IMR-90 (cell line): ENCODE measurements around the gene ZCCHC24. TPM values are rescaled to one million over a fixed set of nuclear protein-coding genes. Genes with fewer than 3 reads are reported as not detected.
A peak's percentile ranks its signal among the peaks of the same experiment; 100 is the strongest.

ENCODE experiments used
- ATAC-seq: fragments of 200-7000 bp; cut with Tn5 transposase; 2 replicates; pipeline ENCODE4 v1.9.1; 2020; ENCODE audit warnings: low read depth, mild to moderate bottlenecking, moderate library complexity
- BruUV-seq: library from RNA; stranded (reverse); fragments of 400-500 nt; replicated peaks from 2 replicates; lab custom pipeline; 2021; lab: Mats Ljungman, UMichigan
- CTCF ChIA-PET: fragments of 300-600 bp; formaldehyde crosslinking; extraction: SDS; loops from one replicate; lab custom pipeline; 2021; ENCODE audit warnings: antibody characterized with exemption; lab: Yijun Ruan, JAX
- POLR2A ChIA-PET: fragments of 300-600 bp; sonication (Branson Sonifier 250); formaldehyde crosslinking; loops from one replicate; lab custom pipeline; 2022; ENCODE audit warnings: antibody characterized with exemption; ENCODE audit not compliant: unreplicated experiment; lab: Charles Lee
- DNase-seq: peaks from one replicate; pipeline ENCODE4 v3.0.0; 2013
- H2AFZ ChIP-seq: replicated peaks from 2 replicates; pipeline ENCODE3; 2013; ENCODE audit warnings: low read length, mild to moderate bottlenecking; ENCODE audit not compliant: poor library complexity
- H2AK5ac ChIP-seq: 2 replicates; pipeline ENCODE4 v1.6.1; 2013; ENCODE audit warnings: low read depth, low read length, inconsistent platforms
- H2AK9ac ChIP-seq: replicated peaks from 2 replicates; pipeline ENCODE3; 2013; ENCODE audit warnings: mild to moderate bottlenecking, low read depth, low read length, moderate library complexity; ENCODE audit not compliant: poor library complexity
- H2BK120ac ChIP-seq: 2 replicates; pipeline ENCODE4 v1.6.1; 2013; ENCODE audit warnings: low read depth, low read length, inconsistent platforms
- H2BK15ac ChIP-seq: 3 replicates; pipeline ENCODE4 v1.6.1; 2013; ENCODE audit warnings: low read depth, low read length, inconsistent platforms
- H2BK20ac ChIP-seq: 2 replicates; pipeline ENCODE4 v1.6.1; 2013; ENCODE audit warnings: low read depth, mild to moderate bottlenecking, inconsistent platforms, low read length, moderate library complexity
- H2BK5ac ChIP-seq: 2 replicates; pipeline ENCODE4 v1.6.1; 2013; ENCODE audit warnings: mild to moderate bottlenecking, low read depth, low read length, inconsistent platforms; ENCODE audit not compliant: poor library complexity, severe bottlenecking
- H3K14ac ChIP-seq: replicated peaks from 2 replicates; pipeline ENCODE4 v1.6.1; 2013; ENCODE audit warnings: low read depth, low read length, inconsistent platforms
- H3K18ac ChIP-seq: 2 replicates; pipeline ENCODE4 v1.6.1; 2013; ENCODE audit warnings: low read depth, low read length, control low read depth
- H3K23ac ChIP-seq: 2 replicates; pipeline ENCODE4 v1.6.1; 2013; ENCODE audit warnings: low read depth, low read length, inconsistent platforms
- H3K27ac ChIP-seq: 2 replicates; pipeline ENCODE4 v1.5.1; 2013; ENCODE audit warnings: mild to moderate bottlenecking, control low read depth, low read length; ENCODE audit not compliant: insufficient read depth
- H3K27me3 ChIP-seq: 2 replicates; pipeline ENCODE4 v1.6.1; 2013; ENCODE audit warnings: low read length; ENCODE audit not compliant: control insufficient read depth, insufficient read depth
- H3K36me3 ChIP-seq: 2 replicates; pipeline ENCODE4 v1.6.1; 2013; ENCODE audit warnings: low read length, mixed read lengths; ENCODE audit not compliant: control insufficient read depth, insufficient read depth
- H3K4ac ChIP-seq: 2 replicates; pipeline ENCODE4 v1.6.1; 2013; ENCODE audit warnings: low read depth, low read length, inconsistent platforms
- H3K4me1 ChIP-seq: 2 replicates; pipeline ENCODE4 v1.6.1; 2013; ENCODE audit warnings: low read length, mixed read lengths; ENCODE audit not compliant: control insufficient read depth, insufficient read depth
- H3K4me2 ChIP-seq: 2 replicates; pipeline ENCODE4 v1.6.1; 2013; ENCODE audit warnings: low read depth, mild to moderate bottlenecking, control low read depth, low read length, moderate library complexity
- H3K4me3 ChIP-seq: 2 replicates; pipeline ENCODE4 v1.5.1; 2013; ENCODE audit warnings: low read depth, mild to moderate bottlenecking, control low read depth, low read length, moderate library complexity; ENCODE audit not compliant: insufficient read depth
- H3K56ac ChIP-seq: 2 replicates; pipeline ENCODE4 v1.6.1; 2013; ENCODE audit warnings: low read length, inconsistent platforms; ENCODE audit not compliant: insufficient read depth; ENCODE audit errors: extremely low read depth
- H3K79me1 ChIP-seq, 2 experiments: 2 replicates each; pipeline ENCODE4 v1.6.1; 2013; ENCODE audit warnings: low read length in 2 of 2, inconsistent platforms in 1 of 2, low read depth in 1 of 2
- H3K9ac ChIP-seq: 2 replicates; pipeline ENCODE4 v1.6.1; 2013; ENCODE audit warnings: low read depth, low read length, control low read depth
- H3K9me1 ChIP-seq: 2 replicates; pipeline ENCODE4 v1.6.1; 2013; ENCODE audit warnings: low read length, inconsistent platforms; ENCODE audit not compliant: insufficient read depth
- H3K9me3 ChIP-seq: 2 replicates; pipeline ENCODE4 v1.6.1; 2013; ENCODE audit warnings: low read length; ENCODE audit not compliant: control insufficient read depth, insufficient read depth
- H4K20me1 ChIP-seq: 2 replicates; pipeline ENCODE4 v1.6.1; 2013; ENCODE audit warnings: low read length, inconsistent platforms; ENCODE audit not compliant: insufficient read depth
- H4K5ac ChIP-seq: 2 replicates; pipeline ENCODE4 v1.6.1; 2013; ENCODE audit warnings: mild to moderate bottlenecking, low read depth, low read length, control low read depth
- H4K8ac ChIP-seq, 2 experiments: 2 replicates each; pipeline ENCODE4 v1.6.1; 2013; ENCODE audit warnings: low read depth in 2 of 2, low read length in 2 of 2, control low read depth in 1 of 2, inconsistent platforms in 1 of 2
- H4K91ac ChIP-seq: 2 replicates; pipeline ENCODE4 v1.6.1; 2013; ENCODE audit warnings: low read depth, low read length, inconsistent platforms; ENCODE audit not compliant: insufficient read depth
- BHLHE40 ChIP-seq: fragments of 150-350 bp; IDR thresholded peaks from 2 replicates; pipeline ENCODE4 v1.6.1; 2016; ENCODE audit warnings: mild to moderate bottlenecking, low read depth, low read length
- CTCF ChIP-seq: conservative IDR thresholded peaks from 2 replicates; pipeline ENCODE4 v1.5.1; 2012; ENCODE audit warnings: mild to moderate bottlenecking, low read depth, low read length, improper control_type of control experiment
- ELK1 ChIP-seq: fragments of 150-350 bp; IDR thresholded peaks from 2 replicates; pipeline ENCODE4 v1.6.1; 2016; ENCODE audit warnings: low read depth, mild to moderate bottlenecking, low read length, moderate library complexity, borderline replicate concordance
- MAFK ChIP-seq: IDR thresholded peaks from 2 replicates; pipeline ENCODE4 v1.6.1; 2012; ENCODE audit warnings: low read depth, low read length, improper control_type of control experiment
- MAZ ChIP-seq: IDR thresholded peaks from 2 replicates; pipeline ENCODE4 v1.6.1; 2012; ENCODE audit warnings: low read depth, mild to moderate bottlenecking, low read length, improper control_type of control experiment, moderate library complexity, borderline replicate concordance
- WGBS, 2 experiments: methylation state at CpG; one replicate each; pipeline versions ENCODE4 v1.1.5 to v1.1.7; 2013; ENCODE audit warnings: missing lambda C conversion rate in 2 of 2; ENCODE audit not compliant: insufficient read length in 1 of 2; ENCODE audit errors: extremely low coverage in 2 of 2; 5-methylcytosine and 5-hydroxymethylcytosine counted together
- dilution Hi-C: fragments of 300-500 bp; cut with HindIII; formaldehyde crosslinking; loops from one replicate; pipeline ENCODE4 v1.14.3; 2018; ENCODE audit warnings: low sequenced_read_pairs; ENCODE audit not compliant: unreplicated experiment
- in situ Hi-C: fragments of 300-500 bp; cut with MboI; formaldehyde crosslinking; loops from 3 replicates; pipeline ENCODE4 v1.14.3; 2019; ENCODE audit warnings: low sequenced_read_pairs, inconsistent platforms, mixed read lengths
- intact Hi-C: fragments of 100-400 bp; cut with micrococcal nuclease; formaldehyde crosslinking; loops from 2 replicates; pipeline ENCODE4 v1.10.0; 2022
- polyA plus RNA-seq, 3 experiments: library from polyadenylated mRNA; depleted of rRNA; stranded (reverse); fragments of >200 nt; gene quantifications; 2 replicates each; pipeline ENCODE4 v1.2.3, GENCODE V29; 2012; ENCODE audit warnings: low replicate concordance in 1 of 3
- total RNA-seq: library from RNA; depleted of rRNA; stranded (reverse); fragments of >200 nt; gene quantifications from 2 replicates; pipeline ENCODE4 v1.2.3, GENCODE V29; 2012

ZCCHC24 gene
- total and polyA plus RNA-seq, 2 of the 4 experiments (the other 2 are of a cell fraction): 15.1 to 25.9 TPM

- Histone ChIP-seq H3K79me1 (peaks cover 3 to 18% of the 10 kb centered on the region in 2 experiments; a peak in 1 of 4 replicates), H3K27ac (peak overlapping the region; percentile 79), H4K91ac (peak overlapping the region; percentile 95), H2BK120ac (peak overlapping the region; percentile 94), H4K20me1 (no peaks in the 10 kb centered on the region), H3K14ac (peak overlapping the region; percentile 95), H2AK9ac (peak overlapping the region; percentile 94), H3K56ac (peak overlapping the region; percentile 44), H3K4me3 (no peak overlapping the region), H2BK5ac (peak overlapping the region; percentile 73), H4K5ac (peak overlapping the region; percentile 58), H3K4me2 (0 out of 2 replicates have a peak overlapping the region, but pooled peaks have one; percentile 10), H4K8ac (peak overlapping the region; percentile 78 to 94), H3K9ac (peak overlapping the region; percentile 29), H3K36me3 (peaks cover 24% of the 10 kb centered on the region; the same call in 1 of the 2 replicates), H2BK20ac (peak overlapping the region; percentile 90), H2AFZ (peak overlapping the region; percentile 80), H3K23ac (peak overlapping the region; percentile 94), H2BK15ac (peak overlapping the region; percentile 79; the same call in 1 of the 3 replicates), H3K18ac (peak overlapping the region; percentile 70), H3K9me3 (no peaks in the 10 kb centered on the region), H3K9me1 (peaks cover 25% of the 10 kb centered on the region; the same call in 1 of the 2 replicates), H2AK5ac (peak overlapping the region; percentile 96), H3K4ac (peak overlapping the region; percentile 96), H3K4me1 (peaks cover 27% of the 10 kb centered on the region), H3K27me3 (no peaks in the 10 kb centered on the region)
- TF ChIP-seq MAFK: no peak
- no peak for TF ChIP-seq CTCF
- TF ChIP-seq BHLHE40: peak; percentile 45
- TF ChIP-seq ELK1: peak; percentile 72; the same call in 1 of the 2 replicates
- peak; percentile 92 for TF ChIP-seq MAZ
- POLR2A ChIA-PET: no interaction called here
- intact Hi-C loops (no loop called here), dilution Hi-C loops (no loop called here), in situ Hi-C loops (loop anchor here (25.0 kb wide), 1 partner anchor 105 kb away; no protein-coding TSS in a partner anchor)
- 40% methylated on average over 2 of the region's 11 CpGs; no CpG with 5 or more reads in 1 of the 2 experiments for whole genome bisulfite sequencing, 2 experiments
- DNase-seq: peak; percentile 84
- BruUV-seq: no TSS peak
- CTCF ChIA-PET: interaction anchor here (1.2 kb wide), 1 partner anchor 86 kb away, joined by 4 read pairs; no protein-coding TSS in a partner anchor
- ATAC-seq: peak; percentile 93
These were observed 63.6 kb downstream of the ZCCHC24 start for GRCh38 chr10:79381804-79382221.
